ENCODE results near the gene GNAT3.

The GNAT3 gene

DNA sequence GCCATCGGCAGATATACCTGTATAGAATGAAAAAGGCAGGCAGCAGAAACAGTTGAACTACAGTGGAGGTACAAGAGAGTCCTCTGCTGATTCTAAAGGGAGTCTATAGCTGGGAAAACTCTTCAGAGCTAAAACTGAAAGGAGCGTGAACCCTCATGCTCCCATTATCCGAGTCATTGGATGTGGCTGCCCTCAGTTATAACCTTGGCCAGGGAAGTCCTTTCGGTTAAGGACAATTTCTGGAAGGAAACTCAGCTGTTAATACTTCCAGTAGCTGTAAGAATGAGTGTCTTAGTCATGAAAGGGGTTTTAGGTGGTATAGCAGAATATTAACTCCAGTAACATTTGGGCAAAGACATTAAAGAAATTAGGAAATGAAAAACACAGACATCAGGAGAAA is 14.6 kb upstream of the GNAT3 start:
- TF ChIP-seq, protein P1, sequence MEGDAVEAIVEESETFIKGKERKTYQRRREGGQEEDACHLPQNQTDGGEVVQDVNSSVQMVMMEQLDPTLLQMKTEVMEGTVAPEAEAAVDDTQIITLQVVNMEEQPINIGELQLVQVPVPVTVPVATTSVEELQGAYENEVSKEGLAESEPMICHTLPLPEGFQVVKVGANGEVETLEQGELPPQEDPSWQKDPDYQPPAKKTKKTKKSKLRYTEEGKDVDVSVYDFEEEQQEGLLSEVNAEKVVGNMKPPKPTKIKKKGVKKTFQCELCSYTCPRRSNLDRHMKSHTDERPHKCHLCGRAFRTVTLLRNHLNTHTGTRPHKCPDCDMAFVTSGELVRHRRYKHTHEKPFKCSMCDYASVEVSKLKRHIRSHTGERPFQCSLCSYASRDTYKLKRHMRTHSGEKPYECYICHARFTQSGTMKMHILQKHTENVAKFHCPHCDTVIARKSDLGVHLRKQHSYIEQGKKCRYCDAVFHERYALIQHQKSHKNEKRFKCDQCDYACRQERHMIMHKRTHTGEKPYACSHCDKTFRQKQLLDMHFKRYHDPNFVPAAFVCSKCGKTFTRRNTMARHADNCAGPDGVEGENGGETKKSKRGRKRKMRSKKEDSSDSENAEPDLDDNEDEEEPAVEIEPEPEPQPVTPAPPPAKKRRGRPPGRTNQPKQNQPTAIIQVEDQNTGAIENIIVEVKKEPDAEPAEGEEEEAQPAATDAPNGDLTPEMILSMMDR (IDR thresholded peaks at IDR 0.05) = no peak
- TF ChIP-seq ZFX (IDR thresholded peaks at IDR 0.05; ENCODE audit: borderline replicate concordance) = no peak
- no peak overlapping the region for H3K27ac ChIP-seq

GRCh38 chr7:80524693-80525092 is 12.8 kb upstream of the GNAT3 start:
- no peak for TF ChIP-seq ZFX (IDR thresholded peaks at IDR 0.05; ENCODE audit: borderline replicate concordance)
- TF ChIP-seq, protein P1 (IDR thresholded peaks at IDR 0.05) = no peak
- H3K27ac ChIP-seq = no peak overlapping the region

DNA sequence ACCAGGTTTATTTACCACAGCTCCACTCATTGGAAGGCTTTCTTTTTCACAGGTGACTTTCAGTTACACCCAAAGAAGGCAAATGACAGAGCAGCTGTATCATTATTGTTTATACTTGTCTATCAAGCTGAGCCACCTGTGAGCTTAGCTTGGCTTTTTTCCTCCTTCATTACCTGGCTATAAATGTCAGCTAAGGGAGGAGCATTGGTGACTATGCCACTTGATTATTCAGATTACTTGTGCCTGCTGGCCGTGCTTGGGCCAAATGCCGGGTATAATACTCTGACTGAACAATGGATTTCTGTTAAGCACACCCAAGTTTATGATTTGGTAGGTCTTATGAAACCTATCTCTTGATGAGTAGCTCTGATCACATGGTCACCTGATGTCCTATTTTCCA is 9.9 kb upstream of the GNAT3 start:
- no peak overlapping the region for H3K27ac ChIP-seq
- TF ChIP-seq, protein P1 (IDR thresholded peaks at IDR 0.05) = no peak
- TF ChIP-seq ZFX (IDR thresholded peaks at IDR 0.05; ENCODE audit: borderline replicate concordance) = no peak

DNA sequence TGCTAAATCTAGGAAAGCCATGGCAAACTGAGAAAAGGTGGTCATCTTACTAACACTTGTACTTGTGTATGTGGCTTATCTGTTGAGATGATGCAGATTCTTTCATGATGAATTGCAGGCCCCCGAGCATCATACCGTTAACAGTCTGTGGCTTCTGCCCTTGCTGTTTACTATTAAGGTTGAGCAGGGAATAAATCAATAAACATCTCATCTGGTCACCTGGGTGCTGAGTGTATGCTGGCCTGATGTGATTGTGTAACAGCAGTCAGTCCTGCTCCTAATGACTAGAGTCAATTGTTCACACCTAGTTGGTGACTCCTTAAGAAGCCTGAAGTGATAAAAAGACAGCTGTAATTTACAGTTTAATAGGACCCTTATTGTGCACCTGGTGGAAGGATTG is 8.3 kb upstream of the GNAT3 start:
- no peak for TF ChIP-seq ZFX (IDR thresholded peaks at IDR 0.05; ENCODE audit: borderline replicate concordance)
- TF ChIP-seq, protein P1 (IDR thresholded peaks at IDR 0.05) = no peak
- H3K27ac ChIP-seq = no peak overlapping the region

- H3K27ac ChIP-seq = no peak overlapping the region
- no peak for TF ChIP-seq ZFX (IDR thresholded peaks at IDR 0.05; ENCODE audit: borderline replicate concordance)
- TF ChIP-seq, protein P1 (IDR thresholded peaks at IDR 0.05) = no peak
These were observed 5.5 kb upstream of the GNAT3 start for GRCh38 chr7:80517282-80517747.

DNA sequence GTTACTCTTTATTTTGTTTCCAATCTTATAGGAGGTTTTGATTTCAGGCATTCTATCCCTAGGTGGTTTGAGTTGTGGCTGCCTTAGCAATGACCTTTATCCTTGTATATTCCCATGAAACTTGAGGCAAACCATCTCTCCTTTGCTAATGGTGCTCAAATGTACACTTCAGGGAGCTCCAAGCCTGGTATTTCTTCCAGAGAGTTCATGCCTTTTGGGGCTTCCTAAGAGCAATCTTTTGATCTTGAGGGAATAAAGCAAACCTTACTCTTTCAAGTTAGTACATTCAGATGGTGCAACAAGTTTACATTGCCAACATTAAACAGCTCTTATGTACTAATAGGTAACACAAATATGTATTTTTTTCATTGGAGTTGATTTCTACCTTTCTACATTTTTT is 3.4 kb upstream of the GNAT3 start:
- TF ChIP-seq, protein P1 (IDR thresholded peaks at IDR 0.05) = no peak
- TF ChIP-seq ZFX (IDR thresholded peaks at IDR 0.05; ENCODE audit: borderline replicate concordance) = no peak
- H3K27ac ChIP-seq = no peak overlapping the region

DNA sequence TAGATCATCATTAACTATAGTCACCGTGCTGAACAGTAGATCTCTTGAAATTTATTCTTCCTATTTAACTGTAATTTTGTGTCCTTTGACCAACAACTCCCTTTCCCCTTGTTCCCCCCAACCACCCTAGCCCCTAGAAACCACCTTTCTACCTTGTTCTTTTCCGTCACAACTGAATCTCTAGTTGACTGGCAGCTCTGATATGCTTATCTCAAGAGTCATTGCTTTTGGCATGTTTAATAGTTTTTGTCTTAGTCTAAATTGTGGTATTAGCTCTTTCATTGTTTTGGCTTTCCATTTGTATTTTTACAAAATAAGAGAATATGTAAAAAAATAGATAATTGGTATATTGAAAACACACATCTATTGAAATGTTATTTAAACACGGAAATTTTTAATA is 1.8 kb downstream of the GNAT3 start:
- no peak for TF ChIP-seq ZFX (IDR thresholded peaks at IDR 0.05; ENCODE audit: borderline replicate concordance)
- TF ChIP-seq, protein P1 (IDR thresholded peaks at IDR 0.05) = no peak

More for the DNA sequence above, 1.8 kb downstream of the GNAT3 start:
- no peak overlapping the region for H3K27ac ChIP-seq

Measured in 22Rv1 (cell line).